HEK293 (cell line): ENCODE data around the gene ST3GAL2.

ENCODE experiments used
- MEIS1 ChIP-seq: sonication (generic); formaldehyde crosslinking; IDR thresholded peaks from 2 replicates; pipeline ENCODE4 v1.8.1; 2022; ENCODE audit warnings: missing genetic modification reagents, mild to moderate bottlenecking, borderline replicate concordance
- MYNN ChIP-seq: fragments of 450-650 bp; formaldehyde crosslinking; IDR thresholded peaks from 2 replicates; pipeline ENCODE4 v1.5.1; 2016; ENCODE audit warnings: missing biosample characterization, missing genetic modification characterization, borderline replicate concordance
- SETDB1 ChIP-seq: IDR thresholded peaks from one replicate; pipeline ENCODE4 v1.6.1; 2017; ENCODE audit warnings: mild to moderate bottlenecking, low read length, moderate library complexity, mixed read lengths; ENCODE audit not compliant: insufficient read length
- ZFP3 ChIP-seq: fragments of 450-650 bp; formaldehyde crosslinking; IDR thresholded peaks from 2 replicates; pipeline ENCODE4 v1.5.1; 2016; ENCODE audit warnings: low read depth, missing biosample characterization, missing genetic modification characterization
- ZNF510 ChIP-seq: fragments of 450-650 bp; formaldehyde crosslinking; IDR thresholded peaks from 2 replicates; pipeline ENCODE4 v1.5.1; 2018; ENCODE audit warnings: mild to moderate bottlenecking, missing genetic modification characterization, missing biosample characterization; ENCODE audit not compliant: insufficient replicate concordance
- ZNF561 ChIP-seq: fragments of 450-650 bp; IDR thresholded peaks from 2 replicates; pipeline ENCODE4 v1.5.1; 2018; ENCODE audit warnings: missing biosample characterization, missing genetic modification characterization, borderline replicate concordance
- ZNF596 ChIP-seq: fragments of 450-650 bp; IDR thresholded peaks from 2 replicates; pipeline ENCODE4 v1.5.0; 2018; ENCODE audit warnings: missing biosample characterization, mild to moderate bottlenecking, missing genetic modification characterization, moderate library complexity
- ZNF629 ChIP-seq: fragments of 450-650 bp; formaldehyde crosslinking; IDR thresholded peaks from 2 replicates; pipeline ENCODE4 v1.5.1; 2017; ENCODE audit warnings: missing biosample characterization, missing genetic modification characterization
- ZNF776 ChIP-seq: fragments of 450-650 bp; formaldehyde crosslinking; IDR thresholded peaks from 2 replicates; pipeline ENCODE4 v1.5.0; 2017; ENCODE audit warnings: missing biosample characterization, missing genetic modification characterization, borderline replicate concordance
- ZNF837 ChIP-seq: fragments of 450-650 bp; formaldehyde crosslinking; IDR thresholded peaks from 2 replicates; pipeline ENCODE4 v1.5.1; 2016; ENCODE audit warnings: missing biosample characterization, missing genetic modification characterization
- TF ChIP-seq, protein P1 (sequence below): fragments of 450-650 bp; formaldehyde crosslinking; IDR thresholded peaks from 2 replicates; pipeline ENCODE4 v1.5.1; 2016; ENCODE audit warnings: missing biosample characterization, missing genetic modification characterization
- TF ChIP-seq, protein P2 (sequence below): fragments of 450-650 bp; formaldehyde crosslinking; IDR thresholded peaks from 2 replicates; pipeline ENCODE4 v1.5.1; 2016; ENCODE audit warnings: missing biosample characterization, missing genetic modification characterization
- TF ChIP-seq, protein P3 (sequence below): fragments of 450-650 bp; formaldehyde crosslinking; conservative IDR thresholded peaks from 2 replicates; pipeline ENCODE4 v1.5.1; 2016; ENCODE audit warnings: low read depth, missing biosample characterization, missing genetic modification characterization

DNA sequence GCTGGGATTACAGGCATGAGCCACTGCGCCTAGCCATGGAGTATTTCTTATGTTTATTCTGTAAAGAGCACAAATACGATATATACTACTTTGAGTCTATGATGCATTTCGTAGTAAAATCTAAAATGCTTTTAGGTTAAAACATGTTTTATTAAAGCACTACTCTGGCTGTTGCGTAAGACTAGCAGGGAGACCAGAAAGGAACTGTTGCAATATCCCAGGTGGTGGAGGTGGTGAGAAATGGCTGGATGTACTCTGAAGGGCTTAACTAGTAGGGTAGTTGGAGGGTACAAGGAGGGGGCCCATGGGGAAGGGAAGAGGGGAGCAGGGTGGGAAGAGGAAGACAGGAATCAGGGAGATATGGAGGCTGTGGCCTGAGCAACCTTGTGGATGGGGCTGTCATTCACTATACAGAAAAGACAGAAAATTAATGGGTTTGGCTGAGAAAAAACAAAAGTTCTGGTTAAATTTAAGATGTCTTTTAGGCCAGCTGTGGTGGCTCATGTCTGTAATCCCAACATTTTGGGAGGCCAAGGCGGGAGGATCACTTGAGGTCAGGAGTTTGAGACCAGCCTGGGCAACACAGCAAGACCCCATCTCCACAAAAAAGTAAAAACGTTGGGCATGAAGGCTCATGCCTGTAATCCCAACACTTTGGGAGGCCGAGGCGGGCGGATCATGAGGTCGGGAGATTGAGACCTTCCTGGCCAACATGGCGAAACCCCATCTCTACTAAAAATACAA, 35.8 kb downstream of the ST3GAL2 start:
- TF ChIP-seq, protein P1, sequence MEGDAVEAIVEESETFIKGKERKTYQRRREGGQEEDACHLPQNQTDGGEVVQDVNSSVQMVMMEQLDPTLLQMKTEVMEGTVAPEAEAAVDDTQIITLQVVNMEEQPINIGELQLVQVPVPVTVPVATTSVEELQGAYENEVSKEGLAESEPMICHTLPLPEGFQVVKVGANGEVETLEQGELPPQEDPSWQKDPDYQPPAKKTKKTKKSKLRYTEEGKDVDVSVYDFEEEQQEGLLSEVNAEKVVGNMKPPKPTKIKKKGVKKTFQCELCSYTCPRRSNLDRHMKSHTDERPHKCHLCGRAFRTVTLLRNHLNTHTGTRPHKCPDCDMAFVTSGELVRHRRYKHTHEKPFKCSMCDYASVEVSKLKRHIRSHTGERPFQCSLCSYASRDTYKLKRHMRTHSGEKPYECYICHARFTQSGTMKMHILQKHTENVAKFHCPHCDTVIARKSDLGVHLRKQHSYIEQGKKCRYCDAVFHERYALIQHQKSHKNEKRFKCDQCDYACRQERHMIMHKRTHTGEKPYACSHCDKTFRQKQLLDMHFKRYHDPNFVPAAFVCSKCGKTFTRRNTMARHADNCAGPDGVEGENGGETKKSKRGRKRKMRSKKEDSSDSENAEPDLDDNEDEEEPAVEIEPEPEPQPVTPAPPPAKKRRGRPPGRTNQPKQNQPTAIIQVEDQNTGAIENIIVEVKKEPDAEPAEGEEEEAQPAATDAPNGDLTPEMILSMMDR, result no peak
- TF ChIP-seq SETDB1 (no peak), ZNF776 (tag by site-specific recombination) (no peak), ZNF510 (tag by site-specific recombination) (no peak), MYNN (tag by site-specific recombination) (no peak), MEIS1 (CRISPR knock-in tag) (no peak), ZFP3 (tag by site-specific recombination) (no peak), ZNF596 (tag by site-specific recombination) (no peak), ZNF561 (tag by site-specific recombination) (no peak), ZNF629 (tag by site-specific recombination) (no peak), ZNF837 (tag by site-specific recombination) (no peak)
- TF ChIP-seq, protein P2, sequence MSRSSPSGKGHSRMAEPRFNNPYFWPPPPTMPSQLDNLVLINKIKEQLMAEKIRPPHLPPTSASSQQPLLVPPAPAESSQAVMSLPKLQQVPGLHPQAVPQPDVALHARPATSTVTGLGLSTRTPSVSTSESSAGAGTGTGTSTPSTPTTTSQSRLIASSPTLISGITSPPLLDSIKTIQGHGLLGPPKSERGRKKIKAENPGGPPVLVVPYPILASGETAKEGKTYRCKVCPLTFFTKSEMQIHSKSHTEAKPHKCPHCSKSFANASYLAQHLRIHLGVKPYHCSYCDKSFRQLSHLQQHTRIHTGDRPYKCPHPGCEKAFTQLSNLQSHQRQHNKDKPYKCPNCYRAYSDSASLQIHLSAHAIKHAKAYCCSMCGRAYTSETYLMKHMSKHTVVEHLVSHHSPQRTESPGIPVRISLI, result no peak
- TF ChIP-seq, protein P3, sequence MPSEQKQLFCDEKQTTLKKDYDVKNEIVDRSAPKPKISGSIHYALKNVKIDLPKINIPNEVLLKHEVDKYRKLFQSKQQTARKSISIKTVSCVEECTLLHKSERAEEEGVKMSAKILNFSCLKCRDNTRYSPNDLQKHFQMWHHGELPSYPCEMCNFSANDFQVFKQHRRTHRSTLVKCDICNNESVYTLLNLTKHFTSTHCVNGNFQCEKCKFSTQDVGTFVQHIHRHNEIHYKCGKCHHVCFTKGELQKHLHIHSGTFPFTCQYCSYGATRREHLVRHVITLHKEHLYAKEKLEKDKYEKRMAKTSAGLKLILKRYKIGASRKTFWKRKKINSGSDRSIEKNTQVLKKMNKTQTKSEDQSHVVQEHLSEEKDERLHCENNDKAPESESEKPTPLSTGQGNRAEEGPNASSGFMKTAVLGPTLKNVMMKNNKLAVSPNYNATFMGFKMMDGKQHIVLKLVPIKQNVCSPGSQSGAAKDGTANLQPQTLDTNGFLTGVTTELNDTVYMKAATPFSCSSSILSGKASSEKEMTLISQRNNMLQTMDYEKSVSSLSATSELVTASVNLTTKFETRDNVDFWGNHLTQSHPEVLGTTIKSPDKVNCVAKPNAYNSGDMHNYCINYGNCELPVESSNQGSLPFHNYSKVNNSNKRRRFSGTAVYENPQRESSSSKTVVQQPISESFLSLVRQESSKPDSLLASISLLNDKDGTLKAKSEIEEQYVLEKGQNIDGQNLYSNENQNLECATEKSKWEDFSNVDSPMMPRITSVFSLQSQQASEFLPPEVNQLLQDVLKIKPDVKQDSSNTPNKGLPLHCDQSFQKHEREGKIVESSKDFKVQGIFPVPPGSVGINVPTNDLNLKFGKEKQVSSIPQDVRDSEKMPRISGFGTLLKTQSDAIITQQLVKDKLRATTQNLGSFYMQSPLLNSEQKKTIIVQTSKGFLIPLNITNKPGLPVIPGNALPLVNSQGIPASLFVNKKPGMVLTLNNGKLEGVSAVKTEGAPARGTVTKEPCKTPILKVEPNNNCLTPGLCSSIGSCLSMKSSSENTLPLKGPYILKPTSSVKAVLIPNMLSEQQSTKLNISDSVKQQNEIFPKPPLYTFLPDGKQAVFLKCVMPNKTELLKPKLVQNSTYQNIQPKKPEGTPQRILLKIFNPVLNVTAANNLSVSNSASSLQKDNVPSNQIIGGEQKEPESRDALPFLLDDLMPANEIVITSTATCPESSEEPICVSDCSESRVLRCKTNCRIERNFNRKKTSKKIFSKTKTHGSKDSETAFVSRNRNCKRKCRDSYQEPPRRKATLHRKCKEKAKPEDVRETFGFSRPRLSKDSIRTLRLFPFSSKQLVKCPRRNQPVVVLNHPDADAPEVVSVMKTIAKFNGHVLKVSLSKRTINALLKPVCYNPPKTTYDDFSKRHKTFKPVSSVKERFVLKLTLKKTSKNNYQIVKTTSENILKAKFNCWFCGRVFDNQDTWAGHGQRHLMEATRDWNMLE (tag by site-specific recombination), result no peak
